WI38 (cell line): ENCODE measurements around the gene RPEL1.
"Not testable (repeated sequence)": the region's sequence is repeated elsewhere in the genome, so short reads cannot be mapped to it uniquely, and the experiment has no call there.

Experiments
- H3K4me3 ChIP-seq: 2 replicates; pipeline ENCODE4 v1.5.1; 2011; ENCODE audit warnings: low read depth, mild to moderate bottlenecking, control low read depth, low read length
- CTCF ChIP-seq: IDR thresholded peaks from 2 replicates; pipeline ENCODE4 v1.5.1; 2012; ENCODE audit warnings: low read depth, mild to moderate bottlenecking, control low read depth, low read length

Gene RPEL1

GRCh38 chr10:103257812-103258211, 12.1 kb downstream of the RPEL1 start:
- TF ChIP-seq CTCF: no peak
- H3K4me3 ChIP-seq: no peak overlapping the region

GRCh38 chr10:103258928-103259327, 13.2 kb downstream of the RPEL1 start:
- H3K4me3 ChIP-seq: not testable (repeated sequence)

GRCh38 chr10:103259989-103260388, 14.3 kb downstream of the RPEL1 start:
- TF ChIP-seq CTCF: no peak
- no peak overlapping the region for H3K4me3 ChIP-seq

DNA sequence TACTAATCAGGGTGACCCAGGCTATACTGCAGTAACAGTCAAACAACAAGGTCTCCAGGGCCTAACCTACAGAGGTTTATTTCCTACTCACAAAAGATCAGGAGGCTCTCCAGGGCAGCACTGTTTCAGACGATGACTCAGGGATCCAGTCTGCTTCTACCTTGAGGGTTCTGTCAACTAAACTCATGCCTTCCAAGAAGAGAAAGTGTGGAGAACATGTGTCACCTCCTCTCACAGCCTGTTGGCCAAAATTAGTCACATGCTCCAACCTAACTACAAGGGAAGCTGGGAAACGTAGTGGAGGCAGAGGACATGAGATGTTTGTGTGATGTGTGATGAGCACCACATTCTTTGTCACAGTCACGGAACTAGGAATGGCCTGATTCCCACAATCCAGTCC, 16.5 kb downstream of the RPEL1 start:
- H3K4me3 ChIP-seq: no peak overlapping the region
- no peak for TF ChIP-seq CTCF

DNA sequence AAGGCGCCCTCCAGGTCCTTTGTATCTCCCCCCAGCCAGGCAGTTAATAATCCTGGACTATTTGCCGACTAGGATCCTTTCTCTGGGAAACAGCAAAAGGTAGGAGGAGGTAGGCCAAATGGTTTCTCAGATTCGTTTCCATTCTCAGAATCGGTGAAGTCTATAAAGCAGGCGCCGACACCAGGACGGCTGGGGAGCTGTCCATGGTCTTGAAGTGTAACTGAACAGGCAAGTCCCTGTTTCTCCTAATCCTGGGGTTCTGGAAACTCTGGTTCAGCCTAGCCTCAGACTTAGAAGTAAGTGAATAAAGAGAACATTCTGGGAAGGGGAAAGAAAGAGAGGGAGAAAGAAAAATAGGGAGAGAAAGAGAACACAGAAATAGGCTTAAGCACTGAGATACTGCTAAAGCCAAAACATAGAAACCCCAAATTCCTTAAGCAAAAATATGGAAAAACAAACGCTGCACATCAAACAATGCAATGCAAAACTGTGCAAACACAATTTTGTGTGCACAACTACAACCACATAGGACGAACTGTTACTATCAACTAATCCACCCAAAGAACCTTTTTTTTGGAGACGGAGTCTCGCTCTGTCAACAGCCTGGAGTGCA, 20.1 kb downstream of the RPEL1 start:
- no peak for TF ChIP-seq CTCF
- H3K4me3 ChIP-seq: no peak overlapping the region

DNA sequence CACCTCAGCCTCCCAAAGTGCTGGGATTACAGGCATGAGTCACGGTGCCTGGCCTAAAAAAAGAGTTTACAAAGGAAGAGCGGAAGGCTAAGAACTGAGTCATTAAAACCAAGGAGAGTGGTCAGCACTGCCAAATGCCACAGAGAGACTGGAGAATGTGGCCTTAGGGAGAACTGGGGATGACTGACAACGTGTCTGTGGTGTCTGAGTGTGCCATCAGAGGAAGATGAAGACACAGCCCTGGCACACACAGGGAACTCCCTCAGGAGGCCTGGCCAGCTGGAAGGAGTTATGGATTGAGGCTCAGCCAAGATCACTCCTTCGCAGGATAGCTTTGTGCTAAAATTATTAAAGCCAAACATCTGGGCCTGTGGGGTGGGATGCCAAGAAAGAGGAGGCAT, 27.4 kb downstream of the RPEL1 start:
- no peak for TF ChIP-seq CTCF
- no peak overlapping the region for H3K4me3 ChIP-seq

DNA sequence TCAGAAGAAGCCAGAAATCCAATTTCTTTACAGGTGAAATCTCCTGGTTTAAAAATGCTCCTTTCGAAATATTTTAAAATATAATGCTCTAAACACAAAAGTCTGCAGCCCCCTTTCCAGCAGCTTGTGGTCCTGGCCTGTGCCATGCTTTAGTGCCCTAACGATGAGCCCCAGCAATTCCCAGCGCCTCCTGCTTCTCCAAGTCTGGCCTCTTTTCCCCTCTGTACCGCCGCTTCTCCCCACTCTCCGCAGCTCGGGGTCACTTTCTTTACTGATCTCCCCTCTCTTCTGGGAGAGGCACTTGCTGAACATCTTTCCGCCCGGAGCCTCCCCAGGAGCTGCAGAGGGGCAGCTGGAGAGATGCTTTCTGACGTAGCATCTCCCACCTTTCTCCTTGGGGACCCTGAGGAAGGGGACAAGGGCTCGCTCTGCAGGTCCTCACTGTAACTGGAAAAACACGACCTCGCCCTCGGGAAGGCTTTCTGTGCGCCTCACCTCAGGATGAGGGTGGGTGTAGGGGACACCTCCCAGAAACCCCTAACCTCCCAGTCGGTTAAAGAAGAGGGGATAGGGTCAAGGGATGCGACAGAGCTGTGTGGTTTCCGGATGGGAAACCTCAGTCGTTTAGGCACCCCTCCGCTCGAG, 30.7 kb downstream of the RPEL1 start:
- TF ChIP-seq CTCF: no peak
- peak overlapping the region; percentile 51; the same call in 1 of the 2 replicates for H3K4me3 ChIP-seq
